GM18861 (cell line): ENCODE measurements around the gene HAPLN1.

ENCODE experiments used
- ATAC-seq: cut with Tn5 transposase; IDR thresholded peaks from one replicate; pipeline ENCODE4 v1.9.1; 2021; ENCODE audit not compliant: unreplicated experiment

Gene HAPLN1

GRCh38 chr5:83718936-83719495 is 1.6 kb downstream of the HAPLN1 start:
- ATAC-seq = no peak

GRCh38 chr5:83718195-83718825 is 2.3 kb downstream of the HAPLN1 start:
- ATAC-seq = peak; percentile 90

GRCh38 chr5:83715236-83716065 is 5.2 kb downstream of the HAPLN1 start:
- no peak for ATAC-seq

GRCh38 chr5:83714810-83715209 is 5.8 kb downstream of the HAPLN1 start:
- no peak for ATAC-seq

- ATAC-seq = peak; percentile 87
Observed at GRCh38 chr5:83711982-83712601, 8.6 kb downstream of the HAPLN1 start.

GRCh38 chr5:83709973-83710372 is 10.7 kb downstream of the HAPLN1 start:
- no peak for ATAC-seq

- no peak for ATAC-seq
Observed at GRCh38 chr5:83708170-83708569, 12.5 kb downstream of the HAPLN1 start.

GRCh38 chr5:83703059-83703458 is 17.6 kb downstream of the HAPLN1 start:
- ATAC-seq = no peak

GRCh38 chr5:83701886-83702285 is 18.8 kb downstream of the HAPLN1 start:
- ATAC-seq = no peak

- no peak for ATAC-seq
Observed at GRCh38 chr5:83689881-83690280, 30.8 kb downstream of the HAPLN1 start.

GRCh38 chr5:83688281-83688680 is 32.4 kb downstream of the HAPLN1 start:
- ATAC-seq = no peak

GRCh38 chr5:83687124-83687619 is 33.5 kb downstream of the HAPLN1 start:
- ATAC-seq = no peak

GRCh38 chr5:83686251-83686650 is 34.4 kb downstream of the HAPLN1 start:
- no peak for ATAC-seq

GRCh38 chr5:83683836-83684235 is 36.8 kb downstream of the HAPLN1 start:
- no peak for ATAC-seq

GRCh38 chr5:83672646-83673045 is 48.0 kb downstream of the HAPLN1 start:
- ATAC-seq = no peak

- no peak for ATAC-seq
Observed at GRCh38 chr5:83672158-83672557, 48.5 kb downstream of the HAPLN1 start.

- ATAC-seq = no peak
Observed at GRCh38 chr5:83665631-83666030, 55.0 kb downstream of the HAPLN1 start.

- ATAC-seq = no peak
Observed at GRCh38 chr5:83662558-83662957, 58.1 kb downstream of the HAPLN1 start.

- no peak for ATAC-seq
Observed at GRCh38 chr5:83657807-83658525, 62.7 kb downstream of the HAPLN1 start.

- no peak for ATAC-seq
Observed at GRCh38 chr5:83654427-83654994, 66.1 kb downstream of the HAPLN1 start.

GRCh38 chr5:83653669-83654068 is 67.0 kb downstream of the HAPLN1 start:
- no peak for ATAC-seq
